ENCODE data around the gene PODNL1.
A peak's percentile ranks its signal among the peaks of the same experiment; 100 is the strongest.

The PODNL1 gene

GRCh38 chr19:13887517-13887916, 50.7 kb downstream of the PODNL1 start:
- peak; percentile 72 for DNase-seq

DNA sequence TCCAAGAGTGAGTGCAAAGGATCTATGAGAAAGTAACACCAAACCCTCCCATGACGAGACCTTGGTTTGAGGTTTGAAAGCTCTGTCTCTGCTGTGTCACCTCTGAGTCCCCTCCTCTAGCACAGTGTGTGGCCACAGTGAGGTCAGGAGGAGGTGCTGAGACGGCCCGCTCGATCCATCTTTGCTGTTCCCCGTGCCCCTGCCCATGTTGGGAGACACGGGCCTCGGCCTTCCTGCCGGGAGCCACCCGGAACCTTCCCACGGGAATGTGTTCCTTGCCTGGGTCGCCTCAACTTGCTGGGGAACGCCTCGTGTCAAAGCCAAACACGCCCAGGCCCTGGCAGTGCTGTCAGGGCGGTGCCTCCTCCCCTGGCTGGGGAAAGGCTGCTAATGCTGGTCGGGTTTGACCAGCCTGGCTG, 51.2 kb downstream of the PODNL1 start:
- peak; percentile 80 for DNase-seq

DNA sequence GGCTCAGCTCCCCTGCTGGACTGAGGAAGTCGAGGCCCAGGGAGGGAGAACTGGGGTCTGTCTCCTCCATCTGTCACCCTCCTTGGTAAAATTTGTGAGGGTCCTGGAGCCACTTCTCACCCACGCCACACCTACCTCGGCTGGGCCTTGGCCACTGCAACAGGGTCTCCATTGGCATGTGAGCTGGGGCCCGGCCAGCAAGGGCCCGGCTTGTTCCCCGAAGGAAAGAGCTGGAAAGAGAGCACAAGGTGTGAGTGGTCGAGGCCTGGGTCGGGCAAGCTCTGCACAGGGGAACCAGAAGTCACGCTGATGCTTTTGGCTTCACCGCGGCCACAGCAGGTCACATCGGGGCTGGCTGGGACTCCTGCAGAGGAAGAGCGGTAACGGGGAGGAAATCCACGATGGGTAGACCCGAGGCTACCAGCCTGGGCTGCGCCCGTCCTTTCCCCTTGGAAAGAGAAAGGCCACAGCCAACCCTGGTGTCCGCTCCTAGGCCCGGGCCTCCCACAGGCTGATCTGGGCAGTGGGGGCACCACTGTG, 52.3 kb downstream of the PODNL1 start:
- DNase-seq = no peak

GRCh38 chr19:13884726-13885591, 53.3 kb downstream of the PODNL1 start:
- peak; percentile 71 for DNase-seq

- no peak for DNase-seq
These were observed 54.6 kb downstream of the PODNL1 start for GRCh38 chr19:13883516-13884064.

- DNase-seq = no peak
These were observed 55.4 kb downstream of the PODNL1 start for GRCh38 chr19:13882836-13883235.

DNA sequence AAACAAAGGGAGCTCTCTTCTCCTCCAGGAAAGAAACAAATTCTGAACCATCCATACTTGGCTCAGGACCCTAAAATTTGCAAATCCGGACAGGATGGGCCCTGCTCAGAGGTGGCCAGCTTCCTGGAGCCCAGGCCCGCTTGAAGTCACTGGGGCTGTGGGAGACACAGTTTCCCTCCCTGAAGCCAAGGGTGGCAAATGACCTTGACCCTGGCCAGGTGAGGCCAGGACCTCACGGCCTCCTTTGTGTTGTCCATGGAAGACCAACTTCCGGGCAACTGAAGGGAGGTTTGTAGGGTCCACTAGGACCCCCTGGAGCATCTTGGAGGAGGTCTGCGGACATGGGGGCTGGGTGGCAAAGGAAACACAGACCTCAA, 55.8 kb downstream of the PODNL1 start:
- DNase-seq = no peak

DNA sequence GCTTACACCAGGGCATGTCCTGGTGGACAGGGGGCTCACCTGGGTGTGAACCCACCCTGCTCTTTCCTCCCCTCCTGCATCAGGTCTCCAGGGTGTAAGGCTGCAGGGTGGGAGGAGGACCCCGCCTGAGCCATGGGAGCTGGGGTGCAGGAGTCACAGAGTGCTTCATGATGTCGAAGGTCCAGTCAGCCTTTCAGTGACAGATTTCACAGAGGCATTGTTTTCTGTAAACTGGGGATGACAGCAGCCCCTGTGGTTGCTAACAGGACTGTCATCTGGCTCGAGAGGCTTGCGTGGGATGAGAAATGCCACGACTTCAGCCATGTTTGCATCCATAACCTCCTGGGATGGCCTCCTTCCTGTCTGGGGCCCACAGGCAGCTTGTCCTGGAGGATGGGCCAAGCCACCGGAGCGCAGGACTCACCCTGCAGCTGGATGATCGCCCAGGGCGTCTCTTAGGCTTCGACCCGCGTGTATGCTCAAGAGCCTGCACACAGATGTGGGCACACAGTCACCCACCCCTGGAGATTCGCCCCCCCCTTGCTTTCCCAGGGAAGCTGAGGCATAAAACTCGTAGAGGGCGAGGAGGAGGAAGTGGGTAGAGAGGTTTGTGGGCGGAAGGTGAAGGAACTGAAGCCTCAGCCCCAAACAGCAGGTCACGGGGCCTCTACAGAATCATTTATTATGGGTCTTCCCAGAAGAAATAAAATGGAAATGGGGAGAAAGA, 56.4 kb downstream of the PODNL1 start:
- peak; percentile 77 for DNase-seq

DNA sequence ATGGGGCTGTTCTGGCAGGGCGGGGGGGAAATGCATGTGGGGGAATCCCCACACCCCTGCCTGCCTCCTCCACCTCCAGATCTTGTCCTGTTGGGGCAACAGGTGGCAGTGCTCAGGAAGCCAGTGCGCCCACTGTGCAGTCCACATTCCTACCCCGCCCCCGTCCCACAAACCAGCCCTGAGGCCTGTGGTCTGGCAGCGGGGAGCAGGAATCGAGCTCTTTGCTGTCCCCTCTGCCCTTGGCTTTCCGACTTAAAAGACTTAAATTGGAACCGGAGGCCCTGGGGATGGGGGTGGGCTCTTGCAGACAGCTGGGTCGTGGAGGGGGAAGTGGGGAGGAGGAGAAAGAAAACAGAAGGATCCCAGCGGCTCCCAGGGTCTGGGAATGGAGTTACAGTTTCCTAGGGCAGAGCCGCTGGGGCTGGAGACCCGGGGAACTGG, 56.9 kb downstream of the PODNL1 start:
- no peak for DNase-seq
